Astrocyte of the spinal cord (primary cell): ENCODE data around the gene MTAP.

Source experiments
- DNase-seq: peaks from one replicate; pipeline ENCODE4 v3.0.0; 2011; ENCODE audit warnings: low read depth, low spot score
- H3K4me3 ChIP-seq: 2 replicates; pipeline ENCODE4 v1.5.1; 2011; ENCODE audit warnings: low read depth, mild to moderate bottlenecking, low read length, moderate library complexity
- CTCF ChIP-seq: IDR thresholded peaks from 2 replicates; pipeline ENCODE4 v1.5.1; 2012; ENCODE audit warnings: low read depth, mild to moderate bottlenecking, low read length, inconsistent platforms
- in situ Hi-C: cut with HindIII; loops from 2 replicates; pipeline ENCODE4 v1.10.0; 2017; ENCODE audit warnings: low sequenced_read_pairs

Gene MTAP

GRCh38 chr9:21848615-21849014 lies 46.2 kb downstream of the MTAP start:
- no peak overlapping the region for H3K4me3 ChIP-seq
- no peak for DNase-seq
- in situ Hi-C loops = no loop called here
- TF ChIP-seq CTCF = no peak

GRCh38 chr9:21852754-21853153 lies 50.3 kb downstream of the MTAP start:
- no peak overlapping the region for H3K4me3 ChIP-seq
- in situ Hi-C loops = no loop called here
- no peak for DNase-seq
- TF ChIP-seq CTCF = no peak

GRCh38 chr9:21853414-21853813 lies 51.0 kb downstream of the MTAP start:
- TF ChIP-seq CTCF = no peak
- in situ Hi-C loops = no loop called here
- no peak for DNase-seq
- H3K4me3 ChIP-seq = no peak overlapping the region

GRCh38 chr9:21854119-21854518 lies 51.7 kb downstream of the MTAP start:
- H3K4me3 ChIP-seq = no peak overlapping the region
- no peak for DNase-seq
- TF ChIP-seq CTCF = no peak
- in situ Hi-C loops = no loop called here

GRCh38 chr9:21854594-21854993 lies 52.2 kb downstream of the MTAP start:
- peak; percentile 65 for DNase-seq
- TF ChIP-seq CTCF = no peak
- in situ Hi-C loops = no loop called here
- no peak overlapping the region for H3K4me3 ChIP-seq

GRCh38 chr9:21856301-21857094 lies 54.1 kb downstream of the MTAP start:
- no peak overlapping the region for H3K4me3 ChIP-seq
- in situ Hi-C loops = no loop called here
- no peak for TF ChIP-seq CTCF
- peak; percentile 32 for DNase-seq

GRCh38 chr9:21862871-21863270 lies 60.4 kb downstream of the MTAP start:
- in situ Hi-C loops = no loop called here
- no peak overlapping the region for H3K4me3 ChIP-seq
- no peak for TF ChIP-seq CTCF

More at GRCh38 chr9:21862871-21863270, 60.4 kb downstream of the MTAP start:
- DNase-seq = no peak
